Osteocyte (in vitro differentiated cells): Measurements from ENCODE around the gene FAM180B. TPM values are rescaled to one million over a fixed set of nuclear protein-coding genes. Genes with fewer than 3 reads are reported as not detected.
"Not testable (repeated sequence)": the region's sequence is repeated elsewhere in the genome, so short reads cannot be mapped to it uniquely, and the experiment has no call there.

Source experiments
- DNase-seq: peaks from one replicate; pipeline ENCODE4 v3.0.0; 2021; ENCODE audit warnings: mixed read lengths; ENCODE audit not compliant: unreplicated experiment; ENCODE audit errors: extremely low spot score
- H3K27ac Mint-ChIP-seq: one replicate; pipeline ENCODE4 v1.8.0; 2021; ENCODE audit warnings: mild to moderate bottlenecking, mixed read lengths; ENCODE audit not compliant: unreplicated experiment
- H3K27me3 Mint-ChIP-seq: one replicate; pipeline ENCODE4 v1.8.0; 2021; ENCODE audit warnings: mixed read lengths; ENCODE audit not compliant: unreplicated experiment
- H3K36me3 Mint-ChIP-seq: one replicate; pipeline ENCODE4 v1.8.0; 2021; ENCODE audit warnings: mixed read lengths; ENCODE audit not compliant: unreplicated experiment
- H3K4me1 Mint-ChIP-seq: one replicate; pipeline ENCODE4 v1.8.0; 2021; ENCODE audit warnings: mixed read lengths; ENCODE audit not compliant: unreplicated experiment
- H3K4me3 Mint-ChIP-seq: one replicate; pipeline ENCODE4 v1.8.0; 2021; ENCODE audit warnings: mild to moderate bottlenecking, moderate library complexity, mixed read lengths; ENCODE audit not compliant: unreplicated experiment
- H3K9me3 Mint-ChIP-seq: one replicate; pipeline ENCODE4 v1.8.0; 2021; ENCODE audit warnings: mixed read lengths; ENCODE audit not compliant: unreplicated experiment
- total RNA-seq: library from RNA; stranded (reverse); gene quantifications from 2 replicates; pipeline ENCODE4 v1.2.1, GENCODE V29; 2021
- TF ChIP-seq, protein P1 (sequence below): fragments of 200-600 bp; sonication (generic); IDR thresholded peaks from 2 replicates; pipeline ENCODE4 v1.5.0; 2021; ENCODE audit warnings: antibody characterized with exemption, mild to moderate bottlenecking, moderate library complexity

FAM180B gene
- total RNA-seq, 1 donor from 2014 or later, result 0.32 TPM

GRCh38 chr11:47552566-47553405, 33.7 kb upstream of the FAM180B start, which contains the start of gene CELF1:
CELF1 (minus strand) TSS chr11:47553132; CDS start chr11:47499523, 53,609 bp downstream.
- peak; percentile 98 for DNase-seq
- Mint-ChIP-seq H3K4me1 (peaks cover 24% of the 10 kb centered on the region), H3K27ac (peak within 1 kb of the TSS; percentile 95), H3K4me3 (peak within 1 kb of the TSS; percentile 98), H3K9me3 (no peaks in the 10 kb centered on the region), H3K27me3 (no peaks in the 10 kb centered on the region), H3K36me3 (peaks cover 5% of the 10 kb centered on the region)
- TF ChIP-seq, protein P1, sequence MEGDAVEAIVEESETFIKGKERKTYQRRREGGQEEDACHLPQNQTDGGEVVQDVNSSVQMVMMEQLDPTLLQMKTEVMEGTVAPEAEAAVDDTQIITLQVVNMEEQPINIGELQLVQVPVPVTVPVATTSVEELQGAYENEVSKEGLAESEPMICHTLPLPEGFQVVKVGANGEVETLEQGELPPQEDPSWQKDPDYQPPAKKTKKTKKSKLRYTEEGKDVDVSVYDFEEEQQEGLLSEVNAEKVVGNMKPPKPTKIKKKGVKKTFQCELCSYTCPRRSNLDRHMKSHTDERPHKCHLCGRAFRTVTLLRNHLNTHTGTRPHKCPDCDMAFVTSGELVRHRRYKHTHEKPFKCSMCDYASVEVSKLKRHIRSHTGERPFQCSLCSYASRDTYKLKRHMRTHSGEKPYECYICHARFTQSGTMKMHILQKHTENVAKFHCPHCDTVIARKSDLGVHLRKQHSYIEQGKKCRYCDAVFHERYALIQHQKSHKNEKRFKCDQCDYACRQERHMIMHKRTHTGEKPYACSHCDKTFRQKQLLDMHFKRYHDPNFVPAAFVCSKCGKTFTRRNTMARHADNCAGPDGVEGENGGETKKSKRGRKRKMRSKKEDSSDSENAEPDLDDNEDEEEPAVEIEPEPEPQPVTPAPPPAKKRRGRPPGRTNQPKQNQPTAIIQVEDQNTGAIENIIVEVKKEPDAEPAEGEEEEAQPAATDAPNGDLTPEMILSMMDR, result peak; percentile 97

DNA sequence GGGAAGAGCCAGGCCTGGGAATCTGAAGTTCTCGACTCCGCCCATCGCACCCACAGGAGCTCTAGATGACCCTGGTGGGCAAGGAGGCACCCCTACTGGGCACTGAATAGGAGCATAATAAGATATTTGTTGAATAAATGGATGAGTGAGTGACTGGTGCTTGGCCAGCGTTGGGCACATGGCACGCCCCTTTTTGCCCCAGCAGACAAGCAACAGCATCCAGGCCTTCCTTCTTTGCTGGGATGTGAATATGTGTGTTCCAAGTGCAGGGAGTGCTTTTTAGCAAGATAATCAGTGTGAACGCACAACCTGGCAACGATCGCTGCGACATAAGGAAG, 33.1 kb upstream of the FAM180B start:
- Mint-ChIP-seq H3K27me3 (no peaks in the 10 kb centered on the region), H3K9me3 (no peaks in the 10 kb centered on the region), H3K4me3 (peak overlapping the region; percentile 98), H3K36me3 (peaks cover 5% of the 10 kb centered on the region), H3K4me1 (peaks cover 24% of the 10 kb centered on the region), H3K27ac (peak overlapping the region; percentile 87)
- no peak for DNase-seq
- TF ChIP-seq, protein P1, result peak; percentile 22

DNA sequence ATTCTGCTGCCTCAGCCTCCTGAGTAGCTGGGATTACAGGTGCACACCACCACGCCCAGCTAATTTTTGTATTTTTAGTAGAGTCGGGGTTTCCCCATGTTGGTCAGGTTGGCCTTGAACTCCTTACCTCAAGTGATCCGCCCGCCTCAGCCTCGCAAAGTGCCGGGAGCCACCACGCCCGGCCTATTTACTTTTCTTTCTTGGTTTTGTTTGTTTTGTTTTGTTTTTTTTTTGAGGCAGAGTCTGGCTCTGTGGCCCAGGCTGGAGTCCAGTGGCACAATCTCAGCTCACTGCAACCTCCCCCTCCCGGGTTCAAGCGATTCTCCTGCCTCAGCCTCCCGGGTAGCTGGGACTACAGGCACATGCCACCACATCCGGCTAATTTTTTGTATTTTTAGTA, 29.5 kb upstream of the FAM180B start:
- not testable (repeated sequence) for H3K4me3 Mint-ChIP-seq, H3K27ac Mint-ChIP-seq, DNase-seq, H3K27me3 Mint-ChIP-seq, H3K36me3 Mint-ChIP-seq, H3K9me3 Mint-ChIP-seq, H3K4me1 Mint-ChIP-seq

DNA sequence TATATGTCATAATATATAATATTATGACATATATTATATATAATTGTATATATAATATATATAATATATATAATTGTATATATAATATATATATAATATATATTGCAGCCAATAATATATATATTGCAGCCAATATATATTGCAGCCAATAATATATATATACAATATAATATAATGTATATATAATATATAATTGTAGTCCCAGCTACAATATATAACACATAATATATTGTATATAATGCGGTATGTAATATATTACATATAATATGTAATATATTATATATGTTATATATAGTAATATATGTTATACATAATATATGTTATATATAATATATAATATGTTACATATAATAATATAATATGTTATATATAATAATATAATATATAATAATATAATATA, 27.8 kb upstream of the FAM180B start:
- Mint-ChIP-seq H3K9me3 (no peaks in the 10 kb centered on the region), H3K36me3 (no peaks in the 10 kb centered on the region), H3K4me1 (no peaks in the 10 kb centered on the region), H3K4me3 (no peak overlapping the region), H3K27me3 (no peaks in the 10 kb centered on the region), H3K27ac (no peak overlapping the region)
- DNase-seq, result no peak
- TF ChIP-seq, protein P1, result no peak

DNA sequence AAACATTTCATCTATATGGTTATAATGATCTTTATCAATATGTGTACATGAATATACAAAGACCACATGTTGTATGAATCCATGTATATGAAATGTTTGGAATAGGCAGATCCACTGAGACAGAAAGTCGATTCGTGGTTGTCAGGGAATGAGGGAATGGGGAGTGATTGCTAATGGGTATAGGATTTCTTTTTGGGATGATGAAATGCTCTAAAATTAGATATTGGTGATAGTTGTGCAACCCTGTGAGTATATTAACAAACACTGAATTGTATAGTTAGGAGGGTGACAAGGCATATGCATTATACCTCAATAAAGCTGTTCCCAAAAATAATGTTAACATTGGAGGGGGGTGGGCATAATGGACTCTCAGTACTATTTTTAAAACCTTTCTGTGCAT, 26.1 kb upstream of the FAM180B start:
- TF ChIP-seq, protein P1, result no peak
- H3K36me3 Mint-ChIP-seq, result no peaks in the 10 kb centered on the region

DNA sequence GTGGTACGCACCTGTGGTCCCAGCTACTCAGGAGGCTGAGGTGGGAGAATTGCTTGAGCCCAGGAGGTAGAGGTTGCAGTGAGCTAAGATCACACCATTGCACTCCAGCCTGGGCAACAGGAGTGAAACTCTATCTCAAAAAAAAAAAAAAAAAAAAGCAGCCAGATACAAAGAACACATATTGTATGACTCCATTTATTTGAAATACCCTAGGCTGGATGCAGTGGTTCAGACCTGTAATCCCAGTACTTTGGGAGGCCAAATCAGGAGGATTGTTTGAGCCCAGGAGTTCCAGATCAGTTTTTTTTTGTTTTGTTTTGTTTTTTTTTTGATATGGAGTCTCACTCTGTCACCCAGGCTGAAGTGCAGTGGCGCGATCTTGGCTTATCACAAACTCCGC, 24.1 kb upstream of the FAM180B start:
- DNase-seq, H3K9me3 Mint-ChIP-seq, H3K36me3 Mint-ChIP-seq, H3K27me3 Mint-ChIP-seq, H3K4me3 Mint-ChIP-seq, H3K27ac Mint-ChIP-seq: not testable (repeated sequence)
- H3K4me1 Mint-ChIP-seq, result peaks cover 16% of the 10 kb centered on the region

More for the DNA sequence above, 26.1 kb upstream of the FAM180B start:
- peak overlapping the region; percentile 0 for H3K27ac Mint-ChIP-seq
- no peaks in the 10 kb centered on the region for H3K9me3 Mint-ChIP-seq
- peaks cover 6% of the 10 kb centered on the region for H3K4me1 Mint-ChIP-seq
- DNase-seq, result no peak
- no peak overlapping the region for H3K4me3 Mint-ChIP-seq
- H3K27me3 Mint-ChIP-seq, result no peaks in the 10 kb centered on the region

DNA sequence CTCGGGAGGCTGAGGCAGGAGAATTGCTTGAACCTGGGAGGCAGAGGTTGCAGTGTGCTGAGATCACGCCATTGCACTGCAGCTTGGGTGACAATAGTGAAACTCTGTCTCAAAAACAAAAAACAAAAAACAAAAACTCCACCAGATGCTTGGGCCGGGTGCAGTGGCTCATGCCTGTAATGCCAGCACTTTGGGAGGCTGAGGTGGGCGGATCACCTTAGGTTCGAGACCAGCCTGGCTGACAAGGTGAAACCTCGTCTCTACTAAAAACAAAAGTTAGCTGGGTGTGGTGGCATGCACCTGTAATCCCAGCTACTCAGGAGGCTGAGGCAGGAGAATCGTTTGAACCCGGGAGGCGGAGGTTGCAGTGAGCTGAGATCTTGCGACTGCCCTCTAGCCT, 22.1 kb upstream of the FAM180B start:
- not testable (repeated sequence) for H3K27ac Mint-ChIP-seq, H3K27me3 Mint-ChIP-seq, H3K36me3 Mint-ChIP-seq, H3K9me3 Mint-ChIP-seq, DNase-seq
- Mint-ChIP-seq H3K4me3 (peak overlapping the region; percentile 57), H3K4me1 (peaks cover 16% of the 10 kb centered on the region)
